Measurements from ENCODE around the gene CMSS1. TPM values are rescaled to one million over a fixed set of nuclear protein-coding genes. Genes with fewer than 3 reads are reported as not detected.

The CMSS1 gene
- total and polyA plus RNA-seq, 9 donors = 14.5 to 54.0 (median 24.9) TPM

GRCh38 chr3:99954914-99955644 is 137.4 kb downstream of the CMSS1 start:
- no peak for DNase-seq
- peaks cover 6% of the 10 kb centered on the region for H3K4me1 ChIP-seq (ENCODE audit: insufficient read depth)
- H3K4me3 ChIP-seq = no peak overlapping the region
- intact Hi-C loops (cut with DNase I) = no loop called here
- WGBS, 3 donors = 50 to 64% (median 61%) methylated on average over 4 of the region's 4 CpGs
- TF ChIP-seq POLR2A (IDR thresholded peaks at IDR 0.05) (no peak), EP300 (IDR thresholded peaks at IDR 0.05) (no peak), CTCF (IDR thresholded peaks at IDR 0.05) (no peak)
- no peaks in the 10 kb centered on the region for H3K27me3 ChIP-seq
- H3K27ac ChIP-seq = no peak overlapping the region
- H3K9me3 ChIP-seq = no peaks in the 10 kb centered on the region
- H3K36me3 ChIP-seq = no peaks in the 10 kb centered on the region

- peaks cover 6% of the 10 kb centered on the region for H3K4me1 ChIP-seq (ENCODE audit: insufficient read depth)
- intact Hi-C loops (cut with DNase I) = no loop called here
- TF ChIP-seq CTCF (IDR thresholded peaks at IDR 0.05) (no peak), EP300 (IDR thresholded peaks at IDR 0.05) (no peak), POLR2A (IDR thresholded peaks at IDR 0.05) (no peak)
- H3K27ac ChIP-seq = peak overlapping the region in 1 of 2 donors; percentile 38
- WGBS, 3 donors = 91 to 94% (median 93%) methylated on average over 10 of the region's 10 CpGs
- no peak overlapping the region for H3K4me3 ChIP-seq
- DNase-seq = no peak
- no peaks in the 10 kb centered on the region for H3K27me3 ChIP-seq
- no peaks in the 10 kb centered on the region for H3K36me3 ChIP-seq
- no peaks in the 10 kb centered on the region for H3K9me3 ChIP-seq
Observed at GRCh38 chr3:99955773-99956562, 138.3 kb downstream of the CMSS1 start.

GRCh38 chr3:99957151-99957796 is 139.6 kb downstream of the CMSS1 start:
- intact Hi-C loops (cut with DNase I) = no loop called here
- 34 to 39% (median 37%) methylated on average over 4 of the region's 4 CpGs for WGBS, 3 donors
- no peaks in the 10 kb centered on the region for H3K9me3 ChIP-seq
- TF ChIP-seq POLR2A (IDR thresholded peaks at IDR 0.05) (no peak), CTCF (IDR thresholded peaks at IDR 0.05) (no peak), EP300 (IDR thresholded peaks at IDR 0.05) (no peak)
- H3K27ac ChIP-seq = peak overlapping the region in 1 of 2 donors; percentile 38
- H3K4me1 ChIP-seq (ENCODE audit: insufficient read depth) = peaks cover 6% of the 10 kb centered on the region
- DNase-seq = peak in 1 of 5 donors; percentile 24
- H3K36me3 ChIP-seq = no peaks in the 10 kb centered on the region
- H3K27me3 ChIP-seq = no peaks in the 10 kb centered on the region
- no peak overlapping the region for H3K4me3 ChIP-seq

- TF ChIP-seq POLR2A (IDR thresholded peaks at IDR 0.05) = no peak
- TF ChIP-seq EP300 (IDR thresholded peaks at IDR 0.05) = no peak
- no peak for TF ChIP-seq CTCF (IDR thresholded peaks at IDR 0.05)
- DNase-seq = no peak
- Histone ChIP-seq H3K27me3 (no peaks in the 10 kb centered on the region), H3K9me3 (no peaks in the 10 kb centered on the region), H3K27ac (peak overlapping the region in 1 of 2 donors; percentile 53), H3K4me3 (no peak overlapping the region), H3K4me1 (ENCODE audit: insufficient read depth) (peaks cover 6% of the 10 kb centered on the region), H3K36me3 (no peaks in the 10 kb centered on the region)
- intact Hi-C loops (cut with DNase I) = no loop called here
- 44 to 62% (median 59%) methylated on average over 3 of the region's 3 CpGs for WGBS, 3 donors
Observed at GRCh38 chr3:99958222-99958912, 140.7 kb downstream of the CMSS1 start.
